Adrenal gland (tissue), 5 donors: ENCODE data around the gene SHISA3.

Source experiments
- CTCF ChIP-seq, 6 experiments: fragments of 450-650 bp in 4 of 6; fragments of 200-600 bp in 2 of 6; sonication (generic) in 1 of 6; IDR thresholded peaks; 1 replicate in 5 of 6; 2 replicates in 1 of 6; pipeline versions ENCODE4 v1.5.1 to v1.8.0; 2016 to 2021; ENCODE audit warnings: antibody characterized with exemption in 6 of 6, mild to moderate bottlenecking in 2 of 6, moderate library complexity in 1 of 6
- POLR2A ChIP-seq, 2 donors: fragments of 450-650 bp; IDR thresholded peaks; one replicate each; pipeline ENCODE4 v1.6.1; 2017; ENCODE audit warnings: antibody characterized with exemption in 2 of 2, mild to moderate bottlenecking in 2 of 2, moderate library complexity in 1 of 2
- donor health status: DM: no; HTN: no; CAD: no.

- TF ChIP-seq POLR2A (IDR thresholded peaks at IDR 0.05) (no peak), CTCF (IDR thresholded peaks at IDR 0.05) (no peak)
Observed at GRCh38 chr4:42416017-42416416, 18.7 kb downstream of the SHISA3 start.
